GM04504 (cell line): ENCODE measurements around the gene PKDREJ.
A peak's percentile ranks its signal among the peaks of the same experiment; 100 is the strongest.
"Not testable (repeated sequence)": the region's sequence is repeated elsewhere in the genome, so short reads cannot be mapped to it uniquely, and the experiment has no call there.

ENCODE experiments used
- DNase-seq: peaks from one replicate; pipeline ENCODE4 v3.0.0-alpha.2; 2012; ENCODE audit warnings: low read depth

Gene PKDREJ

DNA sequence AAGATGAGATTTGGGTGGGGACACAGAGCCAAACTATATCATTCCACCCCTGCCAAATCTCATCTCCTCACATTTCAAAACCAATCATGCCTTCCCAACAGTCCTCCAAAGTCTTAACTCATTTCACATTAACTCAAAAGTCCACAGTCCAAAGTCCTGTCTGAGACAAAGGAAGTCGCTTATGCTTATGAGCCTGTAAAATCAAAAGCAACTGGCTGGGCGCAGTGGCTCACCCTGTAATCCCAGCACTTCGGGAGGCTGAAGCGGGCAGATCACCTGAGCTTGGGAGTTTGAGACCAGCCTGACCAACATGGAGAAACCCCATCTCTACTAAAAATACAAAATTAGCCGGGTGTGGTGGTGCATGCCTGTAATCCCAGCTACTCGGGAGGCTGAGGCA lies 1.4 kb upstream of the PKDREJ start:
- DNase-seq: not testable (repeated sequence)

DNA sequence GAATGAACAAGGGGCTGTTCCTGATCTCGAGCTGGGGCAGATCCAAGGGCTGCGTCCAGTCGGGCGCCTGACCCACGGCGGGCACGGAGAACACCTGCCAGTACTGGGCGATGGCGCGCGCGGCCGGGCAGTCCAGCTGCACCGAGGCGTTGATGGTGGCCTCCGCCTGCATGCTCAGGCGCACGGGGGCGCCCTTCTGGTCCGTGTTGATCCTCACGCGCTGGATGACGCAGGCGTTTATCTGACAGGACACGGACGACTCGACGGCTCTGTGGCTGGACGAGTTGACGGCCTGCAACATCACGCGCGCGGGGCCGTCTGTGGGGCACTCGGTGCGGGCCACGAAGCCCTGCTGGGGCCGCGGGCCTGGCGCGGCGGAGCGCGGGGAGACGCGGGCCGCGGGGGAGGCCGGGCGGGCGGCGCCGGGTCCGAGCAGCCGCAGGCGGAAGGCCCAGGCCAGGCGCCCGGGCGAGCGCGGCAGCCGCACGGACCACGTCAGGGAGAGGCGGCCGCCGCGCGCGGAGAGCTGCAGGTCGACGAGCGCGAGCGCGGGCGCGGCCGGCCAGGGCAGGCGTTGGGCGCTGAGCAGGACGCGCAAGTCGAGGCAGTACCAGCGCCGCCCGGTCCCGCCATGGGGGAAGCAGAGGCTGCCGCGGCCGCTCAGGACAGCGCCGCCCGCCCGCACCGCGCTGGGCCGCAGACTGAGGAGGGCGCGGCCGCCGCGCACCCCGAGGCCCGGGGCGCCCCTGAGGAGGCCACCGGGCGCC lies 511 bp downstream of the PKDREJ start:
- no peak for DNase-seq

DNA sequence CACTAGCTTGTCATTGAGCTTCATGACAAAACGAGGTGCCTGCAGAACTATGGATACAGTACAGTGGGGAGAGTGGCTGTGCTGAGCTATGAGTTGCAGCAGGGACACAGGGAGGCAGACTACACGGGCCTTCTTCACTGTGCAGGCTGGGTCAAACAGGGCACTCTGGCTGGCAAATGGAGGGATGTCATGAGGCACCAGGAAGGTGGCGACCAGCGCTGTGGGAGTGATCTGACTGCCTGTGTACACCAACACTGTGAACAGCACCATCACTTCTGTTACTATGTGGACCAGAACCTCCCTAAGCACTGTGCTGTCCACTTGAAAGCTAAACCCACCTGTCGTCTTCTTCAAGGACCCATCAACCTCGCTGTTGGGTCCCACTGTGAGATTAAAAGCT lies 3.1 kb downstream of the PKDREJ start:
- no peak for DNase-seq

DNA sequence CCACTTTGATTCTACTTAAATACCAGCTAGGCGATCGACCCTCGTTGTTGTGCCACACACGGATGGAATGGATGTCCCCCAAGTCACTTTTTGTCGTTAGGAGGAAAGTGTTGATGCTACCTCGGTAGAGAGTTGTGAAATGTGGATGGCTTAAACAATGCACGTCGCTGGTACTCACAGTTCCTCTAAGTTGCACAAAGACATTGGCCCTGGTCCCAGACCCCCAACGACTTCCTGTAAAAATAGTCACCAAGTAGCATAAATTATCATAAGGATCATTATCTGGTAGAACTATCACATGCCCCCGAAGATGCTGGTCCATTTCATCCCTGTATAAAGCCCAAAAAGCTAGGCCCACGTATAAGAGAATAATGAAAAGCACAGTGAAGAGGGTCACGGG lies 3.8 kb downstream of the PKDREJ start:
- no peak for DNase-seq

DNA sequence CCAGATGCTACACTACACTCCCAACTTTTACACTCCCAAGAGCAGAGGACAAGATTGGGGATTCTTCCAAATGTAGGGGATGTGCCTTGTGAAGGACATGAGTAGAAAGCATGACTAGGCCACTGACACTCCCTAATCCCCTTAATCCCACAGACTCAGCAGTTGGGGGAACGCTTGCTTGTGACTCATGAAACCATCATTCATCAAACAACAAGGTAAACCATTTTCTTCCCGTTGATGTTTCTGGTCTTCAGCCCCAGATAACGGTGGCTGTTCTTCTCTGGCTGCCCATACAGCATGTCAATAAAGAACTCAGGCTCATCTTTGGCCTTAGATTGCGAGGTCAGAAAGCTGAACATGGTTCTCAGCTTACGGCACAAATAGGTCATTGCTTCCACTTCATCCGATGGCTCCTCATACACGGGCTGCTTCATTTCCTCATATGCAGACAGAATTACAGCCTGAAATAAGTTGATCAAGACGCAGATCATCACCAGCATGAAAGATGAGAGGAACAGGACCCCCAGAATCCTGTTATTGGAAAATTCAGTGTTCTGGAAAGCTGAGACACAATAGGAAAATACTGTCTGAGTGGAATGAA lies 6.7 kb downstream of the PKDREJ start:
- DNase-seq: no peak

DNA sequence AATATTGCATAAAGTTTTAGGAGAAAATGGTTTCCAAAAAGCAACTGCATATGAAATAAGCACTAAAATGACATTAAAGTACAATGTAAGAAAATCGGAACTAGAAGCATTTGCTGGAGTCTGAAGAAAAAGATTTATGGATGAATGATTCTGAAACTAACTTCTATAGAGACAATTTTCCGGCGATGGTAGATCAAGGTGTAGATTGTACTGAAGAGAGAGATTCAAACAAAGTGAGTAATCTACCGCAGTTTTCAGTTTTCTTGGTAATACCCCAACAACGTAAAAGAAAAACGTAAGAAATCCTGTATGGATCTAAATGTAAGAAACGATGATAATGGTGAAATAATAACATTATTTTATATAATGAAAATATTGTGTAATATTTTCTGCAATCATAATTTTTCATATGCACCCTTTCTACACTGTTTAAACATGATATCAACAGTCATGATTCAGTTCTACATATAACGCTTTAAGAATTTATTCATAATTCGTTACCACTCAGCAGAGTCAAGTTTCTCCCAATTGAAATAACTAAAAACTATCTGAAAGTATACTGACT lies 11.2 kb downstream of the PKDREJ start:
- DNase-seq: no peak

DNA sequence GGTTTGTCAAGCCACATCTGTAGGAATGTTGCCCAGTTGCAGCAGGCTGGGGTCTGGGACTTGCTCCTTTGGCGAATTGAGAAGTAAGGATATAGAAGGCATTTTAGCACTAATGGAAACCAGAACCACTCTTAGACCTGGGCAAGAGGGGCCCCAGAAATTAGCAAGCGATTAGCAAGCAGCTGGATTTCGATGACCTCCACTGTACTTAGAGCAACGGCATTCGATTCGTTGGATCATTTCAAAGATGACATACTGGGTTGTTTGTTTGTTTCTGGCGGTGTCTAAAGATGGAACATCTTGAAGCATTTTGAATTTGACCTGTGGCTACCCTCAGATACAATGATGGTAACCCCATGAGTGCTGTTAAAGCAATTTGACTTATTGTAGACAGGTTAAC lies 11.9 kb downstream of the PKDREJ start:
- DNase-seq: no peak

DNA sequence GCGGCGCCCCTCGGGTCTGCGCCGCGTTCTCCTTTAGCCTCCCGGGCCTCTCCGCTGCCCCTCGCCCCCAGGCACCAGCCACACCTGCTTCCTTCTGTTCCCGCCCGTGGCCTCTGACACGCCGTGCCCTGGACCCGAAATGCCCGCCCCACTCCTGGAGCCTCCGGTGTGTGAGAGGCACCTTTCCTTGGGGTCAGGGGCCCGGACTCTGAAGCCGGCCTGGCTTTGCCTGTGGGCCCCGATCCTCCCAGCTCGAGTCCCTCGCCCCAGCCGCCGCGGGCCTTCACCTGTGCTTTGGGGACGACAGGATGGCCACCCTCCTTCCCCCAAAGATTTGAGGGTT lies 12.4 kb downstream of the PKDREJ start:
- no peak for DNase-seq

DNA sequence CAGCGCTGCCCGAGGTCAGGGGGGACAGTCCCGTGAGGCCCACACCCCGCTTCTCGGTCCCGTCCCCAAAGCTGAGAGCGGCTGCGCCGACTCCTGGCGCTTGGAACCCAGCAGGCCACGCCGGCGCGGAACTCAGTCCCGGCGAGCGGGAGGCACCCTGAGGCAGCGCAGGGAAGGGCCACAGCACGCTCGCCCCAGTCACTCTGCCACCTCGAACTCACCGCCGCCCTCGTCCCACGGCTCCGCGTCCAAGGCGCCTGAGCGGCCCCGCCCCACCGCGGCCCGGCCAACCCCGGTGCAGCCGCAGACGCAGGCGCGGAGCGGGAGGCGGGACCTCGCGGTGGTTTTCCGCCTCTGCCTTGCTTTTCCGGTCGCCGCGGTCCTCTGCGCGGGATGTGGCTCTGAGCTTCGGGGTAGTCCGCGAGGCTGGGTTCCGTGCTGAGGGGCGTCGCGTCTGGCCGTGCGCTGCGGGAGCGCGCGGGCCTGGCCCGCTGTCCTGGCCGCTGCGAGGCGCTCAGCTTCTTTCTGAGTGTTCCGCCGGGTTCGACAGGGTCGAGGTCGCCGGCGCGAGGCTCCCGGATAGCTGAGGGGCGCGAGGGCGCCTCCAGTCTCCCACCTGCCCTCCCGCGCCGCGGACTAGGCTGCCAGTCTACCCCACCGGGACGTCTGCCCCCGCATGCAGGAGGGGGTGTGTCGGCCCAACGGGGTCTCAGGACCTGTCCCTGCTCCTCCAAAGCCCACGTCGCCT lies 12.9 kb downstream of the PKDREJ start, which contains the start of gene CDPF1:
TSS of gene CDPF1 (minus strand) at position 259 of the 748 bp plus-strand sequence. CDS start 2,009 bp downstream, outside the sequence.
- peak; percentile 72 for DNase-seq

DNA sequence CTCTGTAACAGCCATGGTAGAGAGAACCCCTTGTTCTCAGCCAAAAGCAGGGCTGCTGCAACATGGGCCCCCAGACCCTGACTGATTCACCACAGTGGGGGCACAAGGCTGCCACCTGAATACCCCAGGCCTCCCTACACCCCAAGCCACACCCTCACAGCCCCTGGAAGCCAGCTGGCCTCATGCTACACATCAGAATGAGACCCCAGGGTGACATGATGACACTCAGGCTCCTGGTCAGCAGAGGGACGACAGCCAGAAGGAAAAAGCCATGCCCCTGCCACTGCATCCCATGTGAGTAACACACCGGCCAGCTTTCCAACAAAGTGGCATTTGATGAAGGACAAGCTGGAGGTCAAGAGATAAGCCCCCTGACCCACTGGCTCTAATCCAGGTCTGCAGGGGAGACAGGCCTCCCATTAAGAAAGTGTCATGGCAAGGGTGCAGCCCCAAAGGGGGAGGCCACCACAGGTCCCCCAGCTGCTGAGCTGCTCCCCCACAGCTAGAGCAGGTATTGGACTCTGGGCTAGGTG lies 15.6 kb downstream of the PKDREJ start:
- no peak for DNase-seq

DNA sequence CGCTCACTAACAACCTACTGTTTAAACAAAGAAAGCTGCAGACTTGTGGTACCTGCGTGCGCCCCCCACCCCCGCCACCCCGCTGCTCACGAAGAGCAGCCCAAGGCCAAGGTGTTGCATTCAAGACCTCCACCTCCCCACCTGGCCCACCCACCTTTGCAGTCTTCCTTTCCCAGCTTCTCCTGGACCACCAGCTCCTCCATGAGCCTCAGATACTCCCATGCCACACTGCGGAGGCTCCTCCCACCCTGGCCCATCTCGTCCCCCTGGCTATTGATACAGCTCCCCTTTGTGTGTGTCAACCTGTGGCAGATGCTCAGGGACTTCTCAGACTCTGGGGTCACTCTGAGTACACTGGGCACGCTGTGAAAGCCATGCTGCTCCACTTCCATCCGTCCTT lies 17.0 kb downstream of the PKDREJ start:
- no peak for DNase-seq

DNA sequence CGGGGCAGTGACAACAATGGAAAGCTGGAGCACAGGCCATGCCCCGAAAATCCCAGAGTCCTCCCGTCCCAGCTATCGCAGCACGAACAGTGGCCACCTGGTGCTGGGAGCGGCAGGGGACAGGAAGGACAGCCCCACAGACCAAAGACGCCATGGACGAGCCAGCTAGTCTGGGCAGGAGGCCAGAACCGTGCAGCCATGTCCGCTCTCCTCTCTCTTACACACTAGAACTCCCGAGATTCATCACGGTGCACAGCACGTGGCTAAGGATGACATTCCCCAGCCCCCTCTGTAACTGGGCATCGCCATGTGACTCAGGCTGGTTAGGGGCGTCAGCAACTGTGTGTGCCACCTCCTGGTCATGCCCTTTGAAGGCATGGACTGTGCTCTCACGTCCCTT lies 17.6 kb downstream of the PKDREJ start:
- DNase-seq: no peak

DNA sequence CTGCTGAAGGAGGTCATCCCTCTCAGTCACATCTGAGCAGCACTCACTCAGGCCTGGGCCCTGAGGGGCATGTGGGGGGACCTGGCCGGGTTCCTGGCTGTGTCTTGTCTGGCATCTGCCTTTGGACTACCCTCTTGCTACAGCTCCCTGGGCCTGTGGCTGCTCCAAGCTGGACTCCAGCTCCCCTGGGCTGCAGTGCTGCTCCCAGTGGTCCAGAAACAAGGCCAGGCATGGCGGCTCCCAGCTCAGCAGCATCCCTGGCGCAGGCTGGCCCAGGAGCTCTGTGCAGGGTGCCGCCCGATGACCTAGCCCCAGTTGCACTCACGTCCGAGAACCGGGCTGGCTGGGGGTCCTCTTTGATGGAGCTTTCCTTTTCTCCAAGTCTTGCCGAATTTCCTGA lies 18.4 kb downstream of the PKDREJ start:
- DNase-seq: no peak

DNA sequence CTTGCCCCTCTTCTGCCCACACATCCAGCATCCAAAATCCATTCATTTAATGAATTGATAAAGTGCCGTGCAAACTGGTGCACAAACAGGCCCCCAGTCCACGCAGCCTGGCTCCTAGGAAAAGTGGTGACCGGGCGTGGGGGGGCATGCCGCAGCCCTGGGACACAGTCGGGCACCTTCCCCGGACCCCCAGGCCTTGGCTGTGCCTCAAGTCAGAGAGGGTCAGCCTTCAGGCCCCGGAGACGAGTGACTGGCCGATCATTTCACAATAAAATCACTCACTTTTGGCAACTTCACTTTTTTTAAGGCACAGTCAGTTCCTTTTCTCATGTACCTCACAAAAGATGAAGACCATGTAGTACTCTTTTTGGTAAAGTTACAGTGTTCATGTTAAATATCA lies 21.1 kb downstream of the PKDREJ start:
- DNase-seq: no peak

DNA sequence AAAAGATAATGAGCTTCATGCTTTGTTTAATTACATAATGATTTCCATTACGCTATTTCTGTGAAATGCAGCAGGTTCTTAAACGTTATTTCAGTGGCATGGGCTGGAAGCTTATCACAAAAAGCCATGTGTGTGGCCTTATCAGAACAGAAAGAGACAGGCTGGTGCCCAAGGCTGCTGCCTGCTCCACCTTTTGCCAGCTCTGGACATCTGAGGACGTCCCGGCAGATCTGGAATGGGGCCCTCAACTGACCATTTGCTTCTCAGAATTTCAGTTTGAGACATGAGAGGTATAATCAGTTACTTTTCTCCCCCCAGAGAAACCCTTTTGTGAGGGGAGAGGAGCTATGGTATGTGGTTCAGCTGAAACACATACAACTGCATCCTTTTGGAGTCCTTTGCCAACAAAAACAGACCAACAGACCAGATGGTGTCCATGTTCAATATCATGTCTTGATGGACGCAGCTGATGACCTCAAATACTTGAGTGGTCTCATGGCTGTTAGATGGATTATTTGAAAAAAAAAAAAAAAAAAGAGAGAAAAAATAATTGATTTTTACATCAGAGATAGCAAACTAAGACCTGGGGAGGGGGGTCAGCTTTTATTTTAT lies 21.6 kb downstream of the PKDREJ start:
- DNase-seq: no peak

DNA sequence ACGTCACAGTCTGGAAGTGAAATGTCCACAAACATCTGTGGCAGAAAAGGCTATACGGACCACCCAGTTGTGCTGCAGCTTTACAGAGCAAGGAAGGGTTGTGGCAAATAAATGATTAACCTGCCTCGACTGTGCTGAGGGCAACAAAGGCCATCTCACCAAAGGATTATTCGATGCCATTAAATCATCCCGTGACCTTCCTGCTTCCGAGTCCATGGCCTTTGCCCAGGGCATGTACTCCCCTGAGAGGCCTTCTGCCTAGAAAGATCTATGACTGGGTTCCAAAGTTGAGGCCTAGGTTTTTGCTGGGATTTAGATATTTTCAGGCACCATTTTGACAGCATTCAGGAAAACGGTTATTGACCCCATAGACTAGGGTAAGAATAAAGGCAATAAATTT lies 22.2 kb downstream of the PKDREJ start:
- no peak for DNase-seq

DNA sequence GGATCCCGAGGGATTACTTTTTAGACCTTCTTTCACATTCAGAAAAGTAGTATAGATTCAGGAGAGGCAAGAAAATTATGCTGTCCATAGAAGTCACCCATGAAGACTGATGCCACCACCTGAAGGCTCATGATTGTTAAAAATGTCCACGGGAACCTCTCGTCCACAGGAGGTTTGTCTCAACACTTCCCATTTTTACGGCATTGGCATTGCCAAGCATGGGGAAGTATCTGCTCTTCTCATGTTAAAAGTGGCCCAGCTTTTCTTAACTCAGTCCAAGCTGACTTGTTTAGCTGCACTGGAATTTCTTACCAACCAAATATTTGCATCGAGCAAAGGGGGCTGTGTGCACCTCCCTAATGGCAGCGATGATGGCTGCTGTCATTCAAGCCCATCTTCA lies 22.6 kb downstream of the PKDREJ start:
- DNase-seq: no peak

DNA sequence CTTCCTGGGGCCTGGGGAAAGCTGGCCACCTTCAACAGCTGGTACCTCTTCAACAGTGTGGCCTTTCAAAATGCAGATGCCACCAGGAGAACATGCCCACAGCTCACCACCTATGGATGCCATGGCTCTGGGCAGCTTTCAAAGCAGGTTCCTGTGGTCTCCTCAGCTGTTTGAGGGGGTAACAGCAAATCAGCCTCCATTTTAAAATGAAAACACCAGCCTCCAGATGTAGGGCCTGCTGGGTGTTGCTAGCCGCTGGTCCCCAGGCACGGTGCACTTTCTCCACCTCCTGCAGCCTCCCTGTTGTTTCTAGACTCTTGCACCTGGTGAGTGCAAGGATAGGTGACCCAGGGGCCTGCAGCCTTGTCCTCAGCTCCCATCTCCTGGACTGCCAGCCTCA lies 23.1 kb downstream of the PKDREJ start:
- no peak for DNase-seq

DNA sequence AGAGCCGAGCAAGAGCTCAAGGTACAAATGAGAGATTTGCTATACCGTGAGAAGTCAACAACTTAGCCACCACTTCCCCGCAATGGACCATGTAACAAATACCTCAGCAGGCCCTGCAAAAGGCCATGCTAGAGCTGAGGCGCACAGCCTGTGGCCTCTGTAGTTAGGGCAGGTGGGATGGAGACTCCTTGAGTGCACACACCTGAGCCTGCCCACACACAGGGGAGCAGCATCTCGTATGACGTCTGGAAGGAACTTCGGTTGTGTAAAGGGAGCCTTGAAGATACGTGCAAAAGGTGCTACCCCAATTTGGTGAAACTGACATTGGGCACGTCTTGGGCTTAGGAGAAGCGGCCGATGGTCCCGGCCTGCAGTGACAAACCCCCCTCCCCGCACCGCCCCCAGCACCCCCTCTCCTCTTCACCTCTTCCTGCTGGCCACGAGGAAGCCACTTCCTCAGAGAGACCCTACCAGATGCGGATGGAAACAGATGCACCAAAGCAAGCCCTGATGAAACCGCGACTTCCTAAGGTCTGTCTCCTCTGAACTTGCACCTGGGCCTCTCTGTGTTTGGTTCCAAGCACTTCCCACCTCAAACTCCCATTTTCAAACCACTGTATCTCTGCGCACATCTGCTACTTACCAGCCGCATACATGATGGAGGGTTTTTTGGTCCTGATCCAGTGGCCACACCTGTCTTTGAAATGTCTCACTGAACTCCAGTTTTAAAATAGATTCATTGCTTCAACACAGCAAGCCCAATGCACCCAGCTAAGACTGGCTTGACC lies 23.7 kb downstream of the PKDREJ start:
- DNase-seq: no peak

DNA sequence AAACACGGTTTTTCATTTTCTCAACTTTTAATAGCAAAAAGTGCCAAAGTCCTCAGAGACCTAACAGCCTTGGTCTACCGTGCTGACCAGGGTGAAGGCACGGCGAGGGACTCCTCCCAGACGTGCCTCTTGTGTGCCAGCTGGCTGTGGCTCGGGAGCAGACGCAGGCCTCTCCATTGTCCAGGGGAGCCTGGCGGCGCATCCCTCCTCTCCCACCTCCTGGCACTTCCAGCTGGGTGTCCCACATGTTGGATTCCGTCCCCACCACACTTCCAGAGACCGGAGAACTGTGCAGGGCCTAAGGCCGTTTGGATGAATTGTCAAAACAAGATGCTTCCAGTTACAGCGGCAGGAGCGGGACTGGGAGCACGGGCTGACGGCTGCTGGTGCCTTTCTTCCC lies 24.6 kb downstream of the PKDREJ start:
- no peak for DNase-seq

DNA sequence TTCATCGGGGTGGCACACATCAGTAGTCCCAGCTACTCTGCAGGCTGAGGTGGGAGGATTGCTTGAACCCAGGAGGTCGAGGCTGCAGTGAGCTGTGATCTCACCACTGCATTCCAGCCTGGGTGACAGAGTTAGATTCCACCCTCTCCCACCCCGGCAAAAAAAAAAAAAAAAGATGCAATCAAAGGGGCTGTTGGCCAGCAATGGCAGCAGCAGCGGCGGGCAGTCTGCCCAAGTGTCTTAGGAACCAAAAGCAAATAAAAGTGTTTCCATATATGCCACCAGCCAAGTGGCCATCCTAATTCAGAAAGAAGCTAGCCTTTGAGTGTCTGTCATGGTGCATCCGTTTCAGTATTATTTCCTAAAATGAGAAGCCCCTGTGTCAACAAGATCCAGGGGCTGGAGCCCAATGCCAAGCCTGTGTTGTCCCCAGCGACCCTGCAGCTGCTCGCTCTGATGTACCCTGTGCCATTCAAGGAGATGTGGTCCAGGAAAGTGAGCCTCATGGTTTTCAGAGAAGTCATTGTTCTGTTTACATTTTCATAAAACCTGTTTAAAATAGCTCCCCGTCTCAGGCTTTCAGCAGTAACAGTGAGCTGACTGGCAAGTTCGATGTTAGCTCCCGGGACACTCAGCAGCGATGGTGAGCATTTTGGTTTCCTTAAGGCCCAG lies 25.6 kb downstream of the PKDREJ start:
- no peak for DNase-seq
